GM18526 (cell line): Measurements from ENCODE around the gene SNRPD3.
A peak's percentile ranks its signal among the peaks of the same experiment; 100 is the strongest.
"Not testable (repeated sequence)": the region's sequence is repeated elsewhere in the genome, so short reads cannot be mapped to it uniquely, and the experiment has no call there.

Experiments
- POLR2A ChIP-seq: IDR thresholded peaks from 3 replicates; pipeline ENCODE4 v1.6.1; 2011; ENCODE audit not compliant: insufficient read length; ENCODE audit errors: extremely low read depth

Gene SNRPD3

DNA sequence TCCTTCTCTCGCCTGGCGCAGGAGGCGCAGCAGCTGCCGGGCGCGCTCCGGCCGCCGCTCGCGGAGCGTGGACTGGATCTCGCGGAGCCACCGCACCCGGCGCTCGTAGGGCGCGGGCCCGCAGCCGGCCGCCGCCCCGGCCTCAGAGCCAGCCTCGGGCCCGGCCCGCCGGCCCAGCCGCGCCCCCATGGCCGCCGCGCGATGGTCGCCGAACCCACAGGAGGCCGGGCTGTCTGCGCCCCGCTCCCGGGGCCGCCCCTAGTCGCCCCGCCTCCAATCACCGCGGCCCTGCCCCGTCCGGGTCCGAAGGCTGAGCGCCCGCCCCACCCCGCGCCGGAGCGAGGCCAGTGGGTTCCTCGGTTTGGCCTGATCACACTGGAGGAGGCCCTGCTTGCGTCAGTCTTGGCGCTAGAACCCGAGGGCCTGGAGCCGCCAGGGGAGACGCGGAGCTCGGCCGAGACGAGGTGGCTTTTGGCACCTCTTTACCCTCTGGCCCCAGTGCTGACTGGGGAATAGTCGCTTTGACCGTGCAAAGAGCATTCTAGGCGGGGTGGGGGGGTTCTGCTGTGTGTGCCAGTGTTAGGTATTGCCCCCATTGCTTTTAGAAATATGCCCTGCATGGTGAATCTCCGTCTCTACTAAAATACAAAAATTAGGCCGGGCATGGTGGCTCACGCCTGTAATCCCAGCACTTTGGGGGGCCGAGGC is 37.2 kb downstream of the SNRPD3 start, which contains the start of gene LRRC75B:
Gene LRRC75B, minus strand, starts transcription at position 223 of the 708 bp plus-strand sequence. Its CDS starts 34 bp downstream, at position 189.
- TF ChIP-seq POLR2A, result peak; percentile 60

DNA sequence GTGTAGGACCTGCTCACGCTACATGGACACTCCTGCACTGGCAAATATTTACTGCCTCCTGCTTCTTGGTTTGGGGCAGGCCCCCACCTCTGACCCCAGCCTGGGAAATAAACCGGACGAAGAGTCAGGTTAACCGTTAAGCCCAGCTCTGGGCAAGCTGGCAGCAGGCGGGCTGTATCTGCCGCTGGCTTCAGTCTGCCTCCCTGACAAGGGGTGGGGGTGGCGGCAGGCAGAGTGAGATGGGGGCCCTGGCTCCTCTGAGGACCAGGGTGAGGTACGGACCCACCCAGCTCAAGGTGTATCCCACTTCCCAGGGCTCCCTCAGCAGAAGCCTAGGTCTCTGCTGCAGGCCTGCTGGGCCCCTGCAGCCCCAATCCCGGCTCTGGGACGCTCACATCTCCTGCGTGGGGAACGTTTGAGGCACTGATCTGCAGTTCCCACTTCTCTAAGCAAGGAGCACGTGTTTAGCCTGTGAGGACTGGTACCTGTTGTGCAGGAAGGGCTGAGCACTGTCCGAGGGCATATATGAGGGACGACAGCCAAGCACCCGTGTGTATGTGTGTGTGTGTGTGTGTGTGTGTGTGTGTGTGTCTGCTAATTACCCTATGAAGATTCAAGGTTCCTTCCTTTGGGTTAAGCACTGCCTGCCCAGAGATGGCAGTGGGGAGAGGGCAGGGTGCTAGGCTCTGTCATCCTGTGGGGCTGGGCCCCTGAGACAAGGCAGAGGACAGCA is 38.2 kb downstream of the SNRPD3 start:
- TF ChIP-seq POLR2A, result no peak

- TF ChIP-seq POLR2A, result no peak
These were observed 38.8 kb downstream of the SNRPD3 start for GRCh38 chr22:24594569-24595120.

GRCh38 chr22:24595228-24595627 is 39.4 kb downstream of the SNRPD3 start:
- TF ChIP-seq POLR2A, result no peak

DNA sequence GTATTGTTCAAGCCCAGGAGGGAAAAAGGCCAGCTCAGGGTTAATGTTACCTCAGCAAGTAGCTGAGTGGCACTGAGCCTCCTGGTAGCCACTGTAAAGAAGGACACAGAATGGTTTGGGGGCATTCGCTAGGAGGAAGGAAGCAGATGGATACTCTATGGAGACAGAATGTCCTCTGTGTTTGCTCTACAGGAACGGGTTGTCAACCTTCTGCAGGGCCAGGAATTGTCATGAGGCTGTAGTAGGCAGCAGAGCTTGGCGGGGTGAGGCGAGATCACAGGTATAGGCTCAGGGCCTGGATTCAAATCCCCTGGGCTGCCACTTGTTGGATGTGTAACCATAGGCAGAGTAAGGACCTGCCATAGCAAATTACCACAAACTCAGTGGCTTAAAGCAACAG is 40.1 kb downstream of the SNRPD3 start:
- TF ChIP-seq POLR2A, result no peak

DNA sequence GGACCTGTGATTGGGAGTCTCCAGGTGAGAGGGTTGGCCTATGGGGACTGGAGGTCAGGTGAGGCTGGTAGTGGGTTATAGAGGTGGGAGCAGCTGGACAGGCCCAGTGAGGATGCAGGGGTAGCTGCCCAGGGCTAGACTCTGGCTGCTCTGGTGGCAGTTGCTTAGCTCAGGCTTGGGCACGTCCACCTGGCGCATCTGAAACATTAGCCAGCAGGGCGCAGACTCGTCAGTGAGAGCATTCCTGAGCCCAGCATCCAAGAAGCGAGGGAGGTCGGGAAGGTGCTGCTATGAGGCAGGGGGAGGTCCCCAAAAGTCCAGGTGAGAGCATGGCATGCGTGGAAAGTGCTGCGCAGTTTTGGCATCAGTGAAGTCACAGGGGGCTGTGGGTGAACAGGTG is 43.7 kb downstream of the SNRPD3 start:
- no peak for TF ChIP-seq POLR2A

- TF ChIP-seq POLR2A, result no peak
These were observed 45.7 kb downstream of the SNRPD3 start for GRCh38 chr22:24601217-24602104.

GRCh38 chr22:24602847-24603769 is 47.3 kb downstream of the SNRPD3 start, which contains the start of gene GGT1:
GGT1 (plus strand) TSS chr22:24603193; CDS start chr22:24611082, 7,889 bp downstream.
- TF ChIP-seq POLR2A, result not testable (repeated sequence)
